Measurements from ENCODE around the gene GALNT5. TPM values are rescaled to one million over a fixed set of nuclear protein-coding genes. Genes with fewer than 3 reads are reported as not detected.

Gene GALNT5
- total and polyA plus RNA-seq, 4 donors: under 0.01 to 5.3 (median 0.01) TPM; not detected in 1

GRCh38 chr2:157216286-157216965, 41.1 kb upstream of the GALNT5 start:
- no peaks in the 10 kb centered on the region for H3K9me3 ChIP-seq (ENCODE audit: control insufficient read depth in 4 of 4, low read length in 3 of 4)
- H3K27ac ChIP-seq (ENCODE audit: low read depth in 1 of 2, low read length in 2 of 2): no peak overlapping the region

GRCh38 chr2:157217409-157217808, 40.1 kb upstream of the GALNT5 start:
- no peak for DNase-seq (ENCODE audit: low spot score)
- Histone ChIP-seq H3K36me3 (ENCODE audit: control insufficient read depth in 4 of 4, insufficient read depth in 3 of 4, low read depth in 1 of 4, low read length in 3 of 4) (no peaks in the 10 kb centered on the region), H3K4me3 (ENCODE audit: low read depth in 1 of 3, low read length in 3 of 3) (no peak overlapping the region), H3K27ac (ENCODE audit: low read depth in 1 of 2, low read length in 2 of 2) (no peak overlapping the region), H3K4me1 (ENCODE audit: control insufficient read depth in 4 of 4, insufficient read depth in 4 of 4, low read length in 3 of 4) (no peaks in the 10 kb centered on the region), H3K9me3 (ENCODE audit: control insufficient read depth in 4 of 4, low read length in 3 of 4) (no peaks in the 10 kb centered on the region), H3K9ac (ENCODE audit: low read depth in 1 of 2, low read length in 2 of 2) (no peak overlapping the region), H3K27me3 (ENCODE audit: control insufficient read depth in 4 of 4, insufficient read depth in 4 of 4, low read length in 3 of 4) (peaks cover 0 to 3% (median 0%) of the 10 kb centered on the region in 4 donors)
- no peak for TF ChIP-seq NR2F2 (IDR thresholded peaks at IDR 0.05)
- TF ChIP-seq SP1 (IDR thresholded peaks at IDR 0.05): no peak
- TF ChIP-seq FOXA2 (IDR thresholded peaks at IDR 0.05): no peak
- WGBS: 86% methylated on average over 2 of the region's 2 CpGs

More at GRCh38 chr2:157216286-157216965, 41.1 kb upstream of the GALNT5 start:
- H3K4me1 ChIP-seq (ENCODE audit: control insufficient read depth in 4 of 4, insufficient read depth in 4 of 4, low read length in 3 of 4): no peaks in the 10 kb centered on the region
- no peak for DNase-seq (ENCODE audit: low spot score)
- no peaks in the 10 kb centered on the region for H3K36me3 ChIP-seq (ENCODE audit: control insufficient read depth in 4 of 4, insufficient read depth in 3 of 4, low read depth in 1 of 4, low read length in 3 of 4)
- H3K9ac ChIP-seq (ENCODE audit: low read depth in 1 of 2, low read length in 2 of 2): no peak overlapping the region
- H3K27me3 ChIP-seq (ENCODE audit: control insufficient read depth in 4 of 4, insufficient read depth in 4 of 4, low read length in 3 of 4): peaks cover 0 to 3% (median 0%) of the 10 kb centered on the region in 4 donors
- TF ChIP-seq FOXA2 (IDR thresholded peaks at IDR 0.05) (no peak), YY1 (IDR thresholded peaks at IDR 0.05) (no peak), NR2F2 (IDR thresholded peaks at IDR 0.05) (no peak), EGR1 (IDR thresholded peaks at IDR 0.05; ENCODE audit: low read depth in 2 of 2) (no peak), FOXA1 (IDR thresholded peaks at IDR 0.05) (no peak), REST (IDR thresholded peaks at IDR 0.05) (no peak), HNF4A (conservative IDR thresholded peaks at IDR 0.05) (no peak), GABPA (IDR thresholded peaks at IDR 0.05 in 1 of 2, conservative IDR thresholded peaks at IDR 0.05 in 1 of 2) (no peak), JUND (IDR thresholded peaks at IDR 0.05) (no peak), TAF1 (conservative IDR thresholded peaks at IDR 0.05) (no peak)
- TF ChIP-seq, protein P1, sequence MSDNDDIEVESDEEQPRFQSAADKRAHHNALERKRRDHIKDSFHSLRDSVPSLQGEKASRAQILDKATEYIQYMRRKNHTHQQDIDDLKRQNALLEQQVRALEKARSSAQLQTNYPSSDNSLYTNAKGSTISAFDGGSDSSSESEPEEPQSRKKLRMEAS (IDR thresholded peaks at IDR 0.05): no peak
- TF ChIP-seq, protein P2, sequence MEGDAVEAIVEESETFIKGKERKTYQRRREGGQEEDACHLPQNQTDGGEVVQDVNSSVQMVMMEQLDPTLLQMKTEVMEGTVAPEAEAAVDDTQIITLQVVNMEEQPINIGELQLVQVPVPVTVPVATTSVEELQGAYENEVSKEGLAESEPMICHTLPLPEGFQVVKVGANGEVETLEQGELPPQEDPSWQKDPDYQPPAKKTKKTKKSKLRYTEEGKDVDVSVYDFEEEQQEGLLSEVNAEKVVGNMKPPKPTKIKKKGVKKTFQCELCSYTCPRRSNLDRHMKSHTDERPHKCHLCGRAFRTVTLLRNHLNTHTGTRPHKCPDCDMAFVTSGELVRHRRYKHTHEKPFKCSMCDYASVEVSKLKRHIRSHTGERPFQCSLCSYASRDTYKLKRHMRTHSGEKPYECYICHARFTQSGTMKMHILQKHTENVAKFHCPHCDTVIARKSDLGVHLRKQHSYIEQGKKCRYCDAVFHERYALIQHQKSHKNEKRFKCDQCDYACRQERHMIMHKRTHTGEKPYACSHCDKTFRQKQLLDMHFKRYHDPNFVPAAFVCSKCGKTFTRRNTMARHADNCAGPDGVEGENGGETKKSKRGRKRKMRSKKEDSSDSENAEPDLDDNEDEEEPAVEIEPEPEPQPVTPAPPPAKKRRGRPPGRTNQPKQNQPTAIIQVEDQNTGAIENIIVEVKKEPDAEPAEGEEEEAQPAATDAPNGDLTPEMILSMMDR (IDR thresholded peaks at IDR 0.05; ENCODE audit: low read depth, low read length, missing input control): no peak
- H3K4me3 ChIP-seq (ENCODE audit: low read depth in 1 of 3, low read length in 3 of 3): no peak overlapping the region
